IgD-negative memory B cell (primary cell): ENCODE data around the gene SDR42E2. TPM values are rescaled to one million over a fixed set of nuclear protein-coding genes. Genes with fewer than 3 reads are reported as not detected.
"Not testable (repeated sequence)": the region's sequence is repeated elsewhere in the genome, so short reads cannot be mapped to it uniquely, and the experiment has no call there.

Experiments used
- H3K27ac Mint-ChIP-seq, 3 donors: one replicate each; pipeline ENCODE4 v1.8.0; 2020 to 2022; ENCODE audit warnings: mild to moderate bottlenecking in 3 of 3, mixed read lengths in 3 of 3, moderate library complexity in 1 of 3
- H3K27me3 Mint-ChIP-seq: one replicate; pipeline ENCODE4 v1.8.0; 2021; ENCODE audit warnings: mixed read lengths
- H3K36me3 Mint-ChIP-seq: one replicate; pipeline ENCODE4 v1.8.0; 2020; ENCODE audit warnings: mild to moderate bottlenecking, mixed read lengths
- H3K4me1 Mint-ChIP-seq, 3 donors: one replicate each; pipeline ENCODE4 v1.8.0; 2020 to 2022; ENCODE audit warnings: mixed read lengths in 3 of 3, mild to moderate bottlenecking in 1 of 3
- H3K4me3 Mint-ChIP-seq, 4 donors: one replicate each; pipeline ENCODE4 v1.8.0; 2020 to 2022; ENCODE audit warnings: mild to moderate bottlenecking in 4 of 4, mixed read lengths in 4 of 4, moderate library complexity in 3 of 4
- H3K9me3 Mint-ChIP-seq, 3 donors: one replicate each; pipeline ENCODE4 v1.8.0; 2020 to 2021; ENCODE audit warnings: mixed read lengths in 3 of 3, mild to moderate bottlenecking in 1 of 3
- polyA plus RNA-seq: library from polyadenylated mRNA; unstranded; fragments of 300-500 nt; fragmentation: Illumina TruSeq; gene quantifications from one replicate; pipeline ENCODE4 v1.2.3, GENCODE V29; 2021

Gene SDR42E2
- polyA plus RNA-seq, 1 donor from 2014 or later: 0.20 TPM

- Mint-ChIP-seq H3K4me1 (peaks cover 18 to 30% (median 22%) of the 10 kb centered on the region in 3 donors), H3K9me3 (no peaks in the 10 kb centered on the region), H3K36me3 (peaks cover 4% of the 10 kb centered on the region), H3K27me3 (no peaks in the 10 kb centered on the region), H3K27ac (peak within 1 kb of the TSS; percentile 80 to 95 (median 90)), H3K4me3 (peak within 1 kb of the TSS; percentile 87 to 96 (median 93))
Observed at GRCh38 chr16:22206013-22206841, 43.9 kb downstream of the SDR42E2 start, which contains the start of gene EEF2K. Gene EEF2K, plus strand, starts transcription at chr16:22206278. Its CDS starts 19,452 bp downstream, at chr16:22225730.

GRCh38 chr16:22206842-22207714 is 44.8 kb downstream of the SDR42E2 start:
- no peaks in the 10 kb centered on the region for H3K9me3 Mint-ChIP-seq
- no peaks in the 10 kb centered on the region for H3K27me3 Mint-ChIP-seq
- H3K4me3 Mint-ChIP-seq: peak overlapping the region; percentile 87 to 96 (median 93)
- H3K36me3 Mint-ChIP-seq: peaks cover 7% of the 10 kb centered on the region
- peak overlapping the region; percentile 80 to 95 (median 90) for H3K27ac Mint-ChIP-seq
- peaks cover 18 to 29% (median 25%) of the 10 kb centered on the region in 3 donors for H3K4me1 Mint-ChIP-seq

DNA sequence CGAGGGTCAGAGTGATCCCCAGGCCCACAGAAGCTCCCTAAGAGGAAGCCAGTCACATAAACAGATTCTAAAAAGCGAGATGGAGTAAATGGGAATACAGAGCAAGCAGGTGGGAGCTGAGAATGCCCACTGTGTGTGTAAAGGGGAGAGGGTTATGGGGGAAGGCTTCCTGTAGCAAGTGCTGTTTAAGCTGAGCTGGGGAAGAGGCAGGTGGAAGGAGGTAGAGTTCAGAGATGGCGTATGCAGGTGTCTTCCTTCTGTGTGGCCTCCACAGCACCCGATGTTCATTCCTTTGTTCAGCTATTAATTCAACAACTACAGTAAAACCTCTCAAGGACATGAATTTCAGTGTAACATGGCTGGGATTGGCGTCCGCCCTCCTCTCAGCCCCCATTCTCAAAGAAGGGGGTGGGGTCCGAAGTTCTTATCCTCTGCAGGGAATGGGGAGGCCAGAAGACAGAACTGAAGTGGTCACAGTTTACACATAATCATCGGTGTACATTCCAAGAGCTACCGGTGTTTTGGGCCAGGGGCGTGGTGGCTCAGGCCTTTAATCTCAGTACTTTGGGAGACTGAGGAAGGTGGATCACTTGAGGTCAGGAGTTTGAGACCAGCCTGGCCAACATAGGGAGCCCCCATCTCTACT is 45.5 kb downstream of the SDR42E2 start:
- Mint-ChIP-seq H3K4me1 (peaks cover 18 to 25% (median 25%) of the 10 kb centered on the region in 3 donors), H3K4me3 (peak overlapping the region; percentile 87 to 96 (median 93)), H3K9me3 (no peaks in the 10 kb centered on the region), H3K27me3 (no peaks in the 10 kb centered on the region), H3K36me3 (peaks cover 7% of the 10 kb centered on the region), H3K27ac (peak overlapping the region; percentile 80 to 95 (median 90))

DNA sequence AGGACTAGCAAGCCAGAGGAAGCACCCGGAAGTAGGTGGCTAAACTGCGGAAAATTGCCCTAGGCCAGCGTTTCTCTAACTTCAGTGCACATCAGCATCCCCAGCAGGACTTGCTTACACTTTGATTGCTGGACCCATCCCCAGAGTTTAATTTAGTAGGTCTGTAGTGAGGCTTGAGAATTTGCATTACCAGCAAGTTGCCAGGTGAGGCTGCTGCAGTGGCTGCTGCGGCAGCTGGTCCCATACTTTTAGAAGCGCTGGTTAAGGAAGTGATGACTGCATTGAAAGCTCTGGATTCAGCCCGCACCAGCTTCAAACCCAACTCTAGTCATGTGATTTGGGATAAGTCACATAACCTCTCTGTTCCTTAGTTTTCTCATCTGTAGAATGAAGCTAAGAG is 48.0 kb downstream of the SDR42E2 start:
- no peak overlapping the region for H3K27ac Mint-ChIP-seq
- H3K36me3 Mint-ChIP-seq: peaks cover 12% of the 10 kb centered on the region
- peaks cover 21 to 29% (median 22%) of the 10 kb centered on the region in 3 donors for H3K4me1 Mint-ChIP-seq
- H3K9me3 Mint-ChIP-seq: no peaks in the 10 kb centered on the region
- H3K4me3 Mint-ChIP-seq: no peak overlapping the region
- H3K27me3 Mint-ChIP-seq: no peaks in the 10 kb centered on the region

DNA sequence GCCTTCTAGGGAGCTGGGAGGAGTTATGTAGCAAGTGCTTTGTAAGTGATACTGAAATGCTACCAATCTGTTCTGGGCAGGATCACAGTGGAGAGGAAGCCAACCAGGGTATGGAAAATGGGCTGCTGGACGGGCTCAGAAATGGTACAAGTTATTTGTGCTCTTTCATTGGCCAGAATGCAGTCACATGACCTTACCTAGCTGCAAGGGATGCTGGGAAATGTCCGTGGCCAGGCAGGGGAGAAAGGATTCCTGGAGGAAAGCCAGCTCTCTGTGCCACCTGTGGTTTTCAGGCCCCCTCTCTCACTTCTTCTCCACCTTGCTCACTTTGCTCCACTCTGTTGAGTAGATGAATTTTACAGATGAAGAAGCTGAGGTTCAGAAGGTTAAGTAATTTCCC is 48.5 kb downstream of the SDR42E2 start:
- no peak overlapping the region for H3K4me3 Mint-ChIP-seq

DNA sequence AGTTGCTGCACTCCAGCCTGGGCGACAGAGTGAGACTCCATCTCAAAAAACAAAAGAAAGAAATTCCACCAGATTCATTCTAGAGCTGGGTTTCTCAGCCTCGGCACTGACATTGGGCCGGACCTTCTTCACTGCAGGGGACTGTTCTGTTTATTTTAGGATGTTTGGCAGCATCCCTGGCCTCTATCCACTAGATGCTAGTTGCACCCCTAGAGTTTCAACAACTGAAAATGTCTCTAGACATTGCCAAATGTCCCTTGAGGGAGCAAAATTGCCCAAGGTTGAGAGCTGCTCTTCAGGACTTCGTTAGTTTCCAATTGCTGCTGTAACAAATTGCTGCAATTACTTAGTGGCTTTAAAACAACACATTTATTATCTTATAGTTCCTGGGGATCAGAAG is 50.9 kb downstream of the SDR42E2 start:
- H3K36me3 Mint-ChIP-seq: peaks cover 14% of the 10 kb centered on the region
- no peaks in the 10 kb centered on the region for H3K9me3 Mint-ChIP-seq
- peaks cover 20 to 29% (median 21%) of the 10 kb centered on the region in 3 donors for H3K4me1 Mint-ChIP-seq
- H3K27me3 Mint-ChIP-seq: no peaks in the 10 kb centered on the region
- H3K4me3 Mint-ChIP-seq: no peak overlapping the region
- H3K27ac Mint-ChIP-seq: no peak overlapping the region

More for the DNA sequence above, 48.5 kb downstream of the SDR42E2 start:
- Mint-ChIP-seq H3K27me3 (no peaks in the 10 kb centered on the region), H3K27ac (no peak overlapping the region), H3K9me3 (no peaks in the 10 kb centered on the region), H3K36me3 (peaks cover 12% of the 10 kb centered on the region), H3K4me1 (peaks cover 19 to 26% (median 19%) of the 10 kb centered on the region in 3 donors)

GRCh38 chr16:22213801-22214200 is 51.5 kb downstream of the SDR42E2 start:
- Mint-ChIP-seq H3K4me1 (peaks cover 23 to 26% (median 25%) of the 10 kb centered on the region in 3 donors), H3K4me3 (no peak overlapping the region)

GRCh38 chr16:22214402-22214801 is 52.1 kb downstream of the SDR42E2 start:
- Mint-ChIP-seq H3K4me3 (no peak overlapping the region), H3K27ac (no peak overlapping the region), H3K36me3 (peaks cover 15% of the 10 kb centered on the region), H3K27me3 (no peaks in the 10 kb centered on the region), H3K4me1 (peaks cover 23 to 25% (median 23%) of the 10 kb centered on the region in 3 donors), H3K9me3 (no peaks in the 10 kb centered on the region)

More at GRCh38 chr16:22213801-22214200, 51.5 kb downstream of the SDR42E2 start:
- Mint-ChIP-seq H3K36me3 (peaks cover 14% of the 10 kb centered on the region), H3K27me3 (no peaks in the 10 kb centered on the region), H3K9me3 (no peaks in the 10 kb centered on the region), H3K27ac (no peak overlapping the region)

- no peak overlapping the region for H3K4me3 Mint-ChIP-seq
- H3K27ac Mint-ChIP-seq: peak overlapping the region in 1 of 3 donors; percentile 50
- no peaks in the 10 kb centered on the region for H3K9me3 Mint-ChIP-seq
- peaks cover 22 to 25% (median 23%) of the 10 kb centered on the region in 3 donors for H3K4me1 Mint-ChIP-seq
- peaks cover 15% of the 10 kb centered on the region for H3K36me3 Mint-ChIP-seq
- no peaks in the 10 kb centered on the region for H3K27me3 Mint-ChIP-seq
Observed at GRCh38 chr16:22214889-22215288, 52.6 kb downstream of the SDR42E2 start.

- Mint-ChIP-seq H3K27ac (peak overlapping the region in 2 of 3 donors; percentile 13 to 50), H3K36me3 (peaks cover 11% of the 10 kb centered on the region), H3K9me3 (no peaks in the 10 kb centered on the region), H3K27me3 (no peaks in the 10 kb centered on the region), H3K4me1 (peaks cover 19 to 21% (median 20%) of the 10 kb centered on the region in 3 donors), H3K4me3 (peak overlapping the region in 1 of 4 donors; percentile 71)
Observed at GRCh38 chr16:22216191-22216831, 54.0 kb downstream of the SDR42E2 start.

DNA sequence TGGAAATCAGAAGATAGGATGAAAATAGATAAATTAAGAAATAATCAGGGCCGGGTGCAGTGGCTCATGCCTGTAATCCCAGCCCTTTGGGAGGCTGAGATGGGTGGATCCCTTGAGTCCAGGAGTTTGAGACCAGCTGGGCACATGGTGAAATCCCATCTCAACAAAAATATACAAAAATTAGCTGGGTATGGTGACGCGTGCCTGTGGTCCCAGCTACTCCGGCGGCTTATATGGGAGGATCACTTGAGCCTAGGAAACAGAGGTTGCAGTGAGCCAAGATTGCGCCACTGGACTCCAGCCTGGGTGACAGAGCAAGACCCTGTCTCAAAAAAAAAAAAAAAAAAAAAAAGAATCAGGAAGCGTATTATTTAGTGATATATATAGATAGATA is 54.5 kb downstream of the SDR42E2 start:
- H3K36me3 Mint-ChIP-seq: peaks cover 10% of the 10 kb centered on the region
- H3K4me3 Mint-ChIP-seq: peak overlapping the region in 1 of 4 donors; percentile 45
- not testable (repeated sequence) for H3K27me3 Mint-ChIP-seq, H3K9me3 Mint-ChIP-seq
- peaks cover 16 to 21% (median 20%) of the 10 kb centered on the region in 3 donors for H3K4me1 Mint-ChIP-seq
- H3K27ac Mint-ChIP-seq: peak overlapping the region in 2 of 3 donors; percentile 13 to 50

DNA sequence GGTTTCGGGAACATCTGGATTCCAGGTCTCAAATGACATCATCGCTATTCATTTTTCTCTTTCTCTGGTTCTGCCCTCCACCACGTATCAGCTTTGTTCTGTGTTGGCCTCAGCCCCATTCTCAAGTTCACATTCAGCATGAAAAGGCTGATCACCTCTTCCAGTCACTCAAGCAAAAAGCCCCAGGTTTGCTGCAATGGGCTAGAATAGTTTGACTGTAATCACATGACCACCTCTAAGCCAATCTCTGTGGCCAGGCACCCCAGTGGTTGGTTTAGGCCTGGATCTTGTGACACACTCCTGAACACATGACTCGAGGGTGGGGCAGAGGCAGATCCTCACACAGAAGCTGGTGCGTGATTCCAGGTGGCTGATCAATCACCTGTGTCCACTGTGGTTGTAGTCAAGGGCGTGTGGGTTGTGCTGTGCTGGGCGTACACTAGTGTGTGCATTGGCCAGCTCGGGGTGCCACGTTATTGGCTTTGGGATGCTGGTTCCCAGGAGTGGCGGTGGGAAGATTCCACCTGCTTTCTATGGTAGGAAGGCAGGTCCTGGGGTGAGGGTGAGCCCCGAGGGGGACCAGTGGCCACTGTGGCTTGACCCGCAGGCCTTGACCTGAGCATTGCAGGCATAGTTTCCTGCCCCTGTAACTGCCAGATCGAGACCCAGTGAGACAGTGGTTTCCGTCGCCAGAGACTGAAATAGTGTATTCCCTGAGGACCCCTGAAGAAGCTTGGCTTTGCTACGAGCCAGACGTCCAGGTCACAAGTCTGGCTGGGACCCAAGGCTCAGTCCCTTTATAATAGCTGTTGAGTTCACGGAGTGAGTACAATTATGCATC is 55.8 kb downstream of the SDR42E2 start:
- no peaks in the 10 kb centered on the region for H3K27me3 Mint-ChIP-seq
- H3K4me1 Mint-ChIP-seq: peaks cover 16 to 21% (median 20%) of the 10 kb centered on the region in 3 donors
- peaks cover 9% of the 10 kb centered on the region for H3K36me3 Mint-ChIP-seq
- peak overlapping the region; percentile 31 to 93 (median 72) for H3K4me3 Mint-ChIP-seq
- H3K9me3 Mint-ChIP-seq: no peaks in the 10 kb centered on the region
- H3K27ac Mint-ChIP-seq: peak overlapping the region; percentile 80 to 95 (median 90)

DNA sequence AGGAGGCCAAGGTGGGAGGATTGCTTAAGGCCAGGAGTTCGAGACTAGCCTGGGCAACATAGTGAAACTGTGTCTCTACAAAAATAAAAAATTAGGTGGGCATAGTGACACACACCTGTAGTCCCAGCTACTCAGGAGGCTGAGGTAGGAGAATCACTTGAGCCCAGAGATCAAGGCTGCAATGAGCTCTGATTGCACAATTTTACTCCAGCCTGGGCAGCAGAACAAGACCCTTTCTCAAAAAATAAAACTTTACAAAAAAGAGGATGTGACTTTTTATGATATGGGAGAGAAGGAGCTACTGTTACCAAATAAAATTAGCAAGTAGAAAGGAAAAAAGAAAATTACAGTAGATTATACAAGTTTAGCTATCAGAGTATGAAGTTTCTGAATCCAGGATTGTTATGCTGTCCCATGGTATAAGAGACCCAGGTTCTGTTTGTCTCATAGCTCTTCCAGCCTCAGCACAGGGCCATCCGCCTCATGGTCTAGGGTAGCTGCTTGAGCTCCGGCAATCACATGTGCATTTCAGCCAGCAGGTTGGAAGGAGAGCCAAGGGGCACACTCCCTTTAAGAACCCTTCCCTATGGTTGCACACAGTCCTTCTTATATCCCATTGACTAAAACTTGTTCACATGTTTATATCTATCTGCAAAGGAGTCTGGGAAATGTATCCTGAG is 57.2 kb downstream of the SDR42E2 start:
- H3K4me1 Mint-ChIP-seq: peaks cover 12 to 20% (median 18%) of the 10 kb centered on the region in 3 donors
- no peaks in the 10 kb centered on the region for H3K9me3 Mint-ChIP-seq
- no peaks in the 10 kb centered on the region for H3K27me3 Mint-ChIP-seq
- peaks cover 5% of the 10 kb centered on the region for H3K36me3 Mint-ChIP-seq
- peak overlapping the region; percentile 71 to 94 (median 80) for H3K27ac Mint-ChIP-seq
- H3K4me3 Mint-ChIP-seq: no peak overlapping the region
